Retina (tissue), 1 donor: ENCODE measurements around the gene IL5.
A peak's percentile ranks its signal among the peaks of the same experiment; 100 is the strongest.
"Not testable (repeated sequence)": the region's sequence is repeated elsewhere in the genome, so short reads cannot be mapped to it uniquely, and the experiment has no call there.

ENCODE experiments used
- DNase-seq: peaks from one replicate; pipeline ENCODE4 v3.0.0-alpha.2; 2016

IL5 gene

GRCh38 chr5:132528866-132529634, 14.3 kb downstream of the IL5 start:
- DNase-seq, result no peak

GRCh38 chr5:132528021-132528420, 15.3 kb downstream of the IL5 start:
- no peak for DNase-seq

GRCh38 chr5:132526974-132527564, 16.3 kb downstream of the IL5 start:
- no peak for DNase-seq

GRCh38 chr5:132526290-132526973, 16.9 kb downstream of the IL5 start:
- peak; percentile 86 for DNase-seq

- DNase-seq, result no peak
Observed at GRCh38 chr5:132525299-132525724, 18.0 kb downstream of the IL5 start.

GRCh38 chr5:132524877-132525276, 18.4 kb downstream of the IL5 start:
- DNase-seq, result not testable (repeated sequence)

- not testable (repeated sequence) for DNase-seq
Observed at GRCh38 chr5:132522067-132522466, 21.3 kb downstream of the IL5 start.

GRCh38 chr5:132513618-132514336, 29.5 kb downstream of the IL5 start:
- not testable (repeated sequence) for DNase-seq

- no peak for DNase-seq
Observed at GRCh38 chr5:132510076-132510475, 33.2 kb downstream of the IL5 start.

- no peak for DNase-seq
Observed at GRCh38 chr5:132506094-132506692, 37.1 kb downstream of the IL5 start.

- no peak for DNase-seq
Observed at GRCh38 chr5:132505641-132506040, 37.7 kb downstream of the IL5 start.

GRCh38 chr5:132504746-132505145, 38.6 kb downstream of the IL5 start:
- no peak for DNase-seq

- DNase-seq, result no peak
Observed at GRCh38 chr5:132503244-132503643, 40.1 kb downstream of the IL5 start.

- DNase-seq, result no peak
Observed at GRCh38 chr5:132501961-132502931, 41.1 kb downstream of the IL5 start.

- no peak for DNase-seq
Observed at GRCh38 chr5:132501629-132501956, 41.7 kb downstream of the IL5 start.

GRCh38 chr5:132500931-132501628, 42.2 kb downstream of the IL5 start:
- DNase-seq, result peak; percentile 57

- no peak for DNase-seq
Observed at GRCh38 chr5:132500244-132500930, 42.9 kb downstream of the IL5 start.

- no peak for DNase-seq
Observed at GRCh38 chr5:132499440-132500243, 43.7 kb downstream of the IL5 start.

GRCh38 chr5:132498686-132499271, 44.5 kb downstream of the IL5 start:
- no peak for DNase-seq
